ENCODE data around the gene GEMIN4.
"Not testable (repeated sequence)": the region's sequence is repeated elsewhere in the genome, so short reads cannot be mapped to it uniquely, and the experiment has no call there.

Gene GEMIN4

GRCh38 chr17:787641-788221 is 35.7 kb upstream of the GEMIN4 start:
- no peaks in the 10 kb centered on the region for H3K9me3 ChIP-seq (ENCODE audit: control insufficient read depth, low read length)
- no peak overlapping the region for H3K23ac ChIP-seq (ENCODE audit: low read length in 2 of 2)
- H2BK15ac ChIP-seq (ENCODE audit: low read depth, poor library complexity, severe bottlenecking) = no peak overlapping the region
- no peak overlapping the region for H4K8ac ChIP-seq (ENCODE audit: low read length)
- H2BK5ac ChIP-seq (ENCODE audit: low read depth, low read length, poor library complexity, severe bottlenecking) = no peak overlapping the region
- H3K4ac ChIP-seq (ENCODE audit: low read depth in 1 of 2, low read length in 2 of 2) = no peak overlapping the region
- DNase-seq = no peak
- no peak overlapping the region for H3K4me2 ChIP-seq (ENCODE audit: low read length, poor library complexity, severe bottlenecking)
- no peak overlapping the region for H2BK120ac ChIP-seq (ENCODE audit: low read depth, low read length)
- no peak overlapping the region for H2BK12ac ChIP-seq (ENCODE audit: low read length in 2 of 2)
- no peak overlapping the region for H4K91ac ChIP-seq (ENCODE audit: low read length)
- no peak overlapping the region for H3K4me3 ChIP-seq (ENCODE audit: insufficient read depth in 1 of 2, low read depth in 1 of 2, low read length in 2 of 2)
- peaks cover 18% of the 10 kb centered on the region for H3K79me1 ChIP-seq (replicated peaks; ENCODE audit: low read length, poor library complexity, severe bottlenecking)
- H3K27ac ChIP-seq (ENCODE audit: low read length, poor library complexity, severe bottlenecking) = no peak overlapping the region
- peaks cover 41 to 59% of the 10 kb centered on the region in 2 experiments for H3K36me3 ChIP-seq (ENCODE audit: control insufficient read depth in 1 of 2, insufficient read depth in 2 of 2, low read depth in 1 of 2, low read length in 2 of 2)
- 95% methylated on average over 12 of the region's 12 CpGs for WGBS
- H3K18ac ChIP-seq (ENCODE audit: low read depth in 1 of 2, low read length in 2 of 2) = no peak overlapping the region
- peaks cover 5% of the 10 kb centered on the region for H3K4me1 ChIP-seq (ENCODE audit: control insufficient read depth, insufficient read depth, low read depth, low read length)
- H3K27me3 ChIP-seq (ENCODE audit: control insufficient read depth in 1 of 2, insufficient read depth in 1 of 2, low read length in 2 of 2) = no peaks in the 10 kb centered on the region
- H2AFZ ChIP-seq (ENCODE audit: low read depth, low read length) = no peak overlapping the region
- no peak overlapping the region for H2AK5ac ChIP-seq (ENCODE audit: low read length, severe bottlenecking)
- no peak overlapping the region for H3K9ac ChIP-seq (ENCODE audit: low read length)
- no peak overlapping the region for H3K14ac ChIP-seq (ENCODE audit: low read length in 2 of 2)

DNA sequence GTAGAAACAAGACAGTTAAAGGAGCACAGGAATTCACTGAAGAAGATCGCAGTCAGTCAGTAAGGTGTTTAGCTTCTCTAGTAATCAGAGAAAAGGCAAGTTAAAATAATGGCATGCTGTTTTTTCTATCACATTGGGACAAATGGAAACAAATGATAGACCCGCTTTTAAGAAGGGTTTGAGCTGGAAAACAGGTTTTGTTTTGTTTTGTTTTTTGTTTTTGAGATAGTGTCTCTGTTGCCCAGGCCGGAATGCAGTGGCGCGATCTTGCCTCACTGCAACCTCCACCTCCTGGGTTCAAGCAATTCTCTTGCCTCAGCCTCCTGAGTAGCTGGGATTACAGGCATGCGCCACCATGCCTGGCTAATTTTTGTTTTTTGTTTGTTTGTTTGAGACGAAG is 33.8 kb upstream of the GEMIN4 start:
- H3K4me3 ChIP-seq (ENCODE audit: insufficient read depth in 1 of 2, low read depth in 1 of 2, low read length in 2 of 2); H3K9me3 ChIP-seq (ENCODE audit: control insufficient read depth, low read length); H2AK5ac ChIP-seq (ENCODE audit: low read length, severe bottlenecking); H3K27me3 ChIP-seq (ENCODE audit: control insufficient read depth in 1 of 2, insufficient read depth in 1 of 2, low read length in 2 of 2); H4K8ac ChIP-seq (ENCODE audit: low read length); H2BK120ac ChIP-seq (ENCODE audit: low read depth, low read length); H2BK5ac ChIP-seq (ENCODE audit: low read depth, low read length, poor library complexity, severe bottlenecking); H3K9ac ChIP-seq (ENCODE audit: low read length); H3K14ac ChIP-seq (ENCODE audit: low read length in 2 of 2); DNase-seq; H3K4me1 ChIP-seq (ENCODE audit: control insufficient read depth, insufficient read depth, low read depth, low read length); H2BK15ac ChIP-seq (ENCODE audit: low read depth, poor library complexity, severe bottlenecking); H4K91ac ChIP-seq (ENCODE audit: low read length); H3K23ac ChIP-seq (ENCODE audit: low read length in 2 of 2); H3K18ac ChIP-seq (ENCODE audit: low read depth in 1 of 2, low read length in 2 of 2); H2AFZ ChIP-seq (ENCODE audit: low read depth, low read length); H3K4me2 ChIP-seq (ENCODE audit: low read length, poor library complexity, severe bottlenecking); H3K4ac ChIP-seq (ENCODE audit: low read depth in 1 of 2, low read length in 2 of 2); H2BK12ac ChIP-seq (ENCODE audit: low read length in 2 of 2); H3K27ac ChIP-seq (ENCODE audit: low read length, poor library complexity, severe bottlenecking): not testable (repeated sequence)
- WGBS = 89% methylated on average over 7 of the region's 7 CpGs
- Histone ChIP-seq H3K79me1 (replicated peaks; ENCODE audit: low read length, poor library complexity, severe bottlenecking) (peaks cover 19% of the 10 kb centered on the region), H3K36me3 (ENCODE audit: control insufficient read depth in 1 of 2, insufficient read depth in 2 of 2, low read depth in 1 of 2, low read length in 2 of 2) (peaks cover 27 to 41% of the 10 kb centered on the region in 2 experiments)

- WGBS = 95% methylated on average over 3 of the region's 3 CpGs
- H3K79me1 ChIP-seq (replicated peaks; ENCODE audit: low read length, poor library complexity, severe bottlenecking) = peaks cover 17% of the 10 kb centered on the region
Observed at GRCh38 chr17:784143-784542, 32.1 kb upstream of the GEMIN4 start.

GRCh38 chr17:781805-782731 is 30.0 kb upstream of the GEMIN4 start, which contains the start of the genes GLOD4 and MRM3:
Gene GLOD4 (minus strand): TSS chr17:782280. CDS start chr17:782255, 25 bp downstream.
Gene MRM3 (plus strand): TSS chr17:782353. CDS start chr17:782379, 26 bp downstream.
- Histone ChIP-seq H2BK12ac (ENCODE audit: low read length in 2 of 2) (no peak within 1 kb of the TSS), H3K36me3 (ENCODE audit: control insufficient read depth in 1 of 2, insufficient read depth in 2 of 2, low read depth in 1 of 2, low read length in 2 of 2) (peaks cover 12 to 32% of the 10 kb centered on the region in 2 experiments), H3K9ac (ENCODE audit: low read length) (peak within 1 kb of the TSS; percentile 99), H3K27me3 (ENCODE audit: control insufficient read depth in 1 of 2, insufficient read depth in 1 of 2, low read length in 2 of 2) (no peaks in the 10 kb centered on the region), H4K91ac (ENCODE audit: low read length) (peak within 1 kb of the TSS; percentile 90), H3K4me1 (ENCODE audit: control insufficient read depth, insufficient read depth, low read depth, low read length) (peaks cover 8% of the 10 kb centered on the region), H2BK5ac (ENCODE audit: low read depth, low read length, poor library complexity, severe bottlenecking) (no peak within 1 kb of the TSS), H3K79me1 (replicated peaks; ENCODE audit: low read length, poor library complexity, severe bottlenecking) (peaks cover 26% of the 10 kb centered on the region), H3K4ac (ENCODE audit: low read depth in 1 of 2, low read length in 2 of 2) (peak within 1 kb of the TSS; percentile 64 to 80), H3K9me3 (ENCODE audit: control insufficient read depth, low read length) (no peaks in the 10 kb centered on the region), H3K23ac (ENCODE audit: low read length in 2 of 2) (no peak within 1 kb of the TSS), H3K4me2 (ENCODE audit: low read length, poor library complexity, severe bottlenecking) (peak within 1 kb of the TSS; percentile 94), H3K27ac (ENCODE audit: low read length, poor library complexity, severe bottlenecking) (peak within 1 kb of the TSS; percentile 25), H3K18ac (ENCODE audit: low read depth in 1 of 2, low read length in 2 of 2) (peak within 1 kb of the TSS; percentile 88 to 91), H2BK15ac (ENCODE audit: low read depth, poor library complexity, severe bottlenecking) (peak within 1 kb of the TSS; percentile 74), H2AK5ac (ENCODE audit: low read length, severe bottlenecking) (peak within 1 kb of the TSS; percentile 35), H2BK120ac (ENCODE audit: low read depth, low read length) (no peak within 1 kb of the TSS), H3K4me3 (ENCODE audit: insufficient read depth in 1 of 2, low read depth in 1 of 2, low read length in 2 of 2) (peak within 1 kb of the TSS; percentile 90 to 100), H4K8ac (ENCODE audit: low read length) (peak within 1 kb of the TSS; percentile 78), H2AFZ (ENCODE audit: low read depth, low read length) (peak within 1 kb of the TSS; percentile 85), H3K14ac (ENCODE audit: low read length in 2 of 2) (peak within 1 kb of the TSS in 1 of 2 experiments; percentile 94)
- under 1% methylated on average over 87 of the region's 87 CpGs for WGBS
- peak; percentile 90 for DNase-seq

More at GRCh38 chr17:784143-784542, 32.1 kb upstream of the GEMIN4 start:
- no peak overlapping the region for H2AFZ ChIP-seq (ENCODE audit: low read depth, low read length)
- no peaks in the 10 kb centered on the region for H3K9me3 ChIP-seq (ENCODE audit: control insufficient read depth, low read length)
- no peak overlapping the region for H4K8ac ChIP-seq (ENCODE audit: low read length)
- H4K91ac ChIP-seq (ENCODE audit: low read length) = no peak overlapping the region
- H2BK5ac ChIP-seq (ENCODE audit: low read depth, low read length, poor library complexity, severe bottlenecking) = no peak overlapping the region
- H3K27ac ChIP-seq (ENCODE audit: low read length, poor library complexity, severe bottlenecking) = no peak overlapping the region
- H3K4ac ChIP-seq (ENCODE audit: low read depth in 1 of 2, low read length in 2 of 2) = no peak overlapping the region
- peak overlapping the region; percentile 29 for H3K9ac ChIP-seq (ENCODE audit: low read length)
- H2AK5ac ChIP-seq (ENCODE audit: low read length, severe bottlenecking) = no peak overlapping the region
- no peak overlapping the region for H3K14ac ChIP-seq (ENCODE audit: low read length in 2 of 2)
- peaks cover 8% of the 10 kb centered on the region for H3K4me1 ChIP-seq (ENCODE audit: control insufficient read depth, insufficient read depth, low read depth, low read length)
- no peaks in the 10 kb centered on the region for H3K27me3 ChIP-seq (ENCODE audit: control insufficient read depth in 1 of 2, insufficient read depth in 1 of 2, low read length in 2 of 2)
- no peak overlapping the region for H3K23ac ChIP-seq (ENCODE audit: low read length in 2 of 2)
- H3K18ac ChIP-seq (ENCODE audit: low read depth in 1 of 2, low read length in 2 of 2) = no peak overlapping the region
- no peak overlapping the region for H2BK120ac ChIP-seq (ENCODE audit: low read depth, low read length)
- DNase-seq = no peak
- no peak overlapping the region for H2BK15ac ChIP-seq (ENCODE audit: low read depth, poor library complexity, severe bottlenecking)
- H3K36me3 ChIP-seq (ENCODE audit: control insufficient read depth in 1 of 2, insufficient read depth in 2 of 2, low read depth in 1 of 2, low read length in 2 of 2) = peaks cover 15 to 28% of the 10 kb centered on the region in 2 experiments
- no peak overlapping the region for H3K4me3 ChIP-seq (ENCODE audit: insufficient read depth in 1 of 2, low read depth in 1 of 2, low read length in 2 of 2)
- H3K4me2 ChIP-seq (ENCODE audit: low read length, poor library complexity, severe bottlenecking) = no peak overlapping the region
- H2BK12ac ChIP-seq (ENCODE audit: low read length in 2 of 2) = no peak overlapping the region
